Esophagus muscularis mucosa (tissue), 4 donors: Measurements from ENCODE around the gene CDH6.

ENCODE experiments used
- CTCF ChIP-seq, 3 experiments: fragments of 200-600 bp in 2 of 3; fragments of 450-650 bp in 1 of 3; sonication (generic) in 2 of 3; IDR thresholded peaks; one replicate each; pipeline ENCODE4 v1.5.1; 2017 to 2019; ENCODE audit warnings: antibody characterized with exemption in 3 of 3, mild to moderate bottlenecking in 2 of 3, moderate library complexity in 1 of 3
- EP300 ChIP-seq: sonication (generic); formaldehyde crosslinking; IDR thresholded peaks from one replicate; pipeline ENCODE4 v1.6.1; 2017; ENCODE audit warnings: antibody characterized with exemption
- POLR2A ChIP-seq: fragments of 450-650 bp; IDR thresholded peaks from one replicate; pipeline ENCODE4 v1.6.1; 2017; ENCODE audit warnings: antibody characterized with exemption, moderate library complexity, mild to moderate bottlenecking, low read depth
- POLR2AphosphoS5 ChIP-seq, 2 donors: sonication (generic); formaldehyde crosslinking; IDR thresholded peaks; one replicate each; pipeline ENCODE4 v1.6.1; 2017; ENCODE audit warnings: antibody characterized with exemption in 2 of 2

GRCh38 chr5:31319335-31319734 is 125.8 kb downstream of the CDH6 start:
- no peak for TF ChIP-seq CTCF (IDR thresholded peaks at IDR 0.05)
- TF ChIP-seq EP300: no peak
- no peak for TF ChIP-seq POLR2A
- TF ChIP-seq POLR2AphosphoS5 (IDR thresholded peaks at IDR 0.05): no peak
